Astrocyte of the spinal cord (primary cell): ENCODE data around the gene CHAF1A.
A peak's percentile ranks its signal among the peaks of the same experiment; 100 is the strongest.

Source experiments
- DNase-seq: peaks from one replicate; pipeline ENCODE4 v3.0.0; 2011; ENCODE audit warnings: low read depth, low spot score
- H3K4me3 ChIP-seq: 2 replicates; pipeline ENCODE4 v1.5.1; 2011; ENCODE audit warnings: low read depth, mild to moderate bottlenecking, low read length, moderate library complexity
- in situ Hi-C: cut with HindIII; loops from 2 replicates; pipeline ENCODE4 v1.10.0; 2017; ENCODE audit warnings: low sequenced_read_pairs
- TF ChIP-seq, protein P1 (sequence below): IDR thresholded peaks from 2 replicates; pipeline ENCODE4 v1.5.1; 2012; ENCODE audit warnings: low read depth, mild to moderate bottlenecking, low read length, inconsistent platforms

CHAF1A gene

DNA sequence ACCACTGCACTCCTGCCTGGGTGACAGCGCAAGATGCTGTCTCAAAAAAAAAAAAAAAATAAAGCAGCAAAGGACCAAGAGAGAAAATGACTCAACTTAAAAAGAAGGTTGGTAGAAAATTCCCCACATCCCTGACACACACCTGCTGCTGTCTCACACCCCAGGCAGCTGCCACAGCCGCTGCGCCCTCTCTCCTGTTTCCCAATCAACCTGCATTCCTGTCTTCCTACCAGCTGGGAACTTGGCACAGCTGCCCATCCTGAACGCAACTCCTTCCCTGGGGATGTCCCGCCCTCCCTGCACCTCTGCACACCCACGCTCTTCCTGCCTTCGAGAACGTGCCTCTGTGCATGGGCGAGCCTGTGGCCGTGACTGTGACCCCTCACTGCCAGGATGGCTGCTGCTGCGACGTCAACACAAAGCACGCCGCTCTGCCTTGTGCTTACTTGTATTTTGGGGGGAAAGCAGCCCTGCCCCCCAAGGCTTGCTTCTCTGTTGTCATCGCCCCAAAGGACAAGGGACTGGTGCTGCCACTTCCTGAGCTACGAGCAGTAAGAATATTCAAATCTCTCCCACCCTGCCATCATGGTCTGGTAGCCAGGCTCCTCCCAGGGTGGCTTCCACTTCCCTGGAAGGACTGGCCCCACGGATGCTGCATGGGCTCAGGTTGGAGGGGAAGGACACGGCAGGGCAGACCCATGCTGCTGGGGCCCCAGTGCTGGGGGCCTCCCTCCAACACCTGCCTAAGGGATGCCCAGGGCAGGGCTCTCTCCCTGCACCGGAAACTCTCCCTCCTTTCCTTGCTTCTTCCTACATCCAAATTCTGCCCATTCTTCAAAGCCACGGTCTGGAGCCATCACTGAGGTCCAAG is 22.8 kb upstream of the CHAF1A start:
- TF ChIP-seq, protein P1, sequence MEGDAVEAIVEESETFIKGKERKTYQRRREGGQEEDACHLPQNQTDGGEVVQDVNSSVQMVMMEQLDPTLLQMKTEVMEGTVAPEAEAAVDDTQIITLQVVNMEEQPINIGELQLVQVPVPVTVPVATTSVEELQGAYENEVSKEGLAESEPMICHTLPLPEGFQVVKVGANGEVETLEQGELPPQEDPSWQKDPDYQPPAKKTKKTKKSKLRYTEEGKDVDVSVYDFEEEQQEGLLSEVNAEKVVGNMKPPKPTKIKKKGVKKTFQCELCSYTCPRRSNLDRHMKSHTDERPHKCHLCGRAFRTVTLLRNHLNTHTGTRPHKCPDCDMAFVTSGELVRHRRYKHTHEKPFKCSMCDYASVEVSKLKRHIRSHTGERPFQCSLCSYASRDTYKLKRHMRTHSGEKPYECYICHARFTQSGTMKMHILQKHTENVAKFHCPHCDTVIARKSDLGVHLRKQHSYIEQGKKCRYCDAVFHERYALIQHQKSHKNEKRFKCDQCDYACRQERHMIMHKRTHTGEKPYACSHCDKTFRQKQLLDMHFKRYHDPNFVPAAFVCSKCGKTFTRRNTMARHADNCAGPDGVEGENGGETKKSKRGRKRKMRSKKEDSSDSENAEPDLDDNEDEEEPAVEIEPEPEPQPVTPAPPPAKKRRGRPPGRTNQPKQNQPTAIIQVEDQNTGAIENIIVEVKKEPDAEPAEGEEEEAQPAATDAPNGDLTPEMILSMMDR, result no peak
- in situ Hi-C loops, result no loop called here
- DNase-seq, result peak; percentile 33
- no peak overlapping the region for H3K4me3 ChIP-seq

DNA sequence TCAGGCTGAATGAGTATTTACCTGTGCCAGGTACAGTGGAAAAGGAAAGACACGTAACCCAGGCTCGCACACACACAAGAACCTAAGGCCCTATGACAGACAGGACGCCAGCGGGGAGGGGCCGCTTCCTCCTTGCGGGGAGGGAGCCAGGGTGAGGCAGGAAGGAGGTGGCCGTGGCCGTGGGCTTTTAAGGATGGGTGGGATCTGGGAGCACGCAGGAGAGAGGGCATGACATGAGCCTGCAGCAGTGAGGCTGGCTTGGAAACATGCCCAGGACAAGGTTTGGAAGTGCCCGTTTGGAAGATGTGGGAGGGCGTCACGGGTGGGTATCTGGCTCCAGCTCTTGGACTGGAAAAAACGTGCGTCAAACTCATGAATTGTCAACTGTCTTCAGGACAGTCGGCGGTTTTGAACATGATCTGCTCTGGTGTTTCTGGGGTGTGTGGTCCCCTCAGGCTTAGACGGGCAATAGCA is 22.1 kb upstream of the CHAF1A start:
- H3K4me3 ChIP-seq, result no peak overlapping the region
- TF ChIP-seq, protein P1, result no peak

DNA sequence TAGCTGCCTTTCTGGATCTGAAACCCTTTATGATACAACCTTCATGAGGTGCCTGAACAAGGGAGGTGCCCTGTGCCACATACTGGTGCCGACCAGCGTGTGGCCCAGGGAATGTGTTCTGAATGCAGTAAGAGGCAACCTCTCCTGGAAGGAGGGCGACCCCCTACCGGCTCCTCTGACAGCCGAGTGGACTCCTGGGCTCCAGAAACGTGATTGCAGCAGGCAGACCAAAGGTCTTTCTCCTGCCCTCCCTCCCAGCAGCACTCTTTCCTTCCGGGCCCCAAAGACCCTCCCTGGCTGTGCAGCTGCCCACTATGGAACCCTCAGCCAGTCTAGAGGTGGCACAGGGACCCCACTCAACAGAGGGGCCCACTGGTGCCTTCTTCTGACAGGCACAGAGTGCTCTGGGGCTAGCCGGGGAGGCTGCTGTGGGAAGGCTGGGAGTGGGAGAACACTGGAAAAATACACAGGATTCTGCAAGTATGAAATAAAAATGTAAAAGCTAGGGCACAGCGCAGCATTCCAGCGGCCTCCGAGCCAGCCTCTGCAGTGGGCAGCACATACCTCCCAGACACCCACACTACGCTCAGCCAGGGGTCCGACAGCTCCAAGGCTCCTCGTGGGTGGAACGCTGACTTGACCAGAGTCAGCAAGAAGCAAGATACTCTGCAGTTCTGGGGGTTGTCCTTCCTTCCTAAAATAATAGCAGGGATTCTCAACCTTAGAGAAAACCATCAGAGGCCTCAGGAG is 17.0 kb upstream of the CHAF1A start:
- TF ChIP-seq, protein P1, result no peak
- in situ Hi-C loops, result no loop called here
- no peak overlapping the region for H3K4me3 ChIP-seq
- no peak for DNase-seq

More for the DNA sequence above, 22.1 kb upstream of the CHAF1A start:
- no peak for DNase-seq
- in situ Hi-C loops, result no loop called here

DNA sequence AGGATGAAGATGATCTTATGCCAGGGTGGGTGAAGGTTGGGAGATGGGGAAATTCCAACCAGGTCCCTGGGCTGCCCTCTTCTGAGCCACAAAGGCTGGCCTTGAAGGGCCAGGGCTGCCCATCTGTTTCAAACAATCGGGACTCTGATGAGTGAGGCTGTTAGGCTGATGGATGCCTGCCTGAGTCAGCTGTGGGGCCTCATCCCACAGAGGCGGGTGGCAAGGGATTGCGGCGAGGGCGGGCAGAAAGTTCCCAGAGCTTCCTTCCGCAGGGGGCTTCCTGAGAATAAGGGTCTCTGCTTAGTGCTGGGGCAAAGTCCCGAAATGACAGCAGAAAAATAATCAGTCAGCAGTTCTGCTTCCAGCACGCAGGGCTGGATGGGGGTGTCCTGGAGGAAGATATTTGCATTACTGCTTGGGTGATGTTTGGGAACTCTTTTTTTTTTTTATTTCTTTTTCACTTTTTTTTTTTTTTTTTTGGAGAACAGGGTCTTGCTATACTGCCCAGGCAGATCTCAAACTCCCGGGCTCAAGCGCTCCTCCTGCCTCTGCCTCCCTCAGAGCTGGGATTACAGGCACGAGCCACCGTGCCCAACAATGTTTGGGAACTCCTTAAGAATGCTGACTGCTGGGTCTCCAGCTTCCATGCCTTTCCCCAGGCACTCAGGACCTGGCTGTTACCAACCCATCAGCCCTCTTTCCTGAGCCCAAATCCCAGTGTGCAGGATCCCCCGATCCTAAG is 16.2 kb upstream of the CHAF1A start:
- peak; percentile 43 for DNase-seq
- H3K4me3 ChIP-seq, result no peak overlapping the region
- TF ChIP-seq, protein P1, result peak; percentile 38
- in situ Hi-C loops, result no loop called here

DNA sequence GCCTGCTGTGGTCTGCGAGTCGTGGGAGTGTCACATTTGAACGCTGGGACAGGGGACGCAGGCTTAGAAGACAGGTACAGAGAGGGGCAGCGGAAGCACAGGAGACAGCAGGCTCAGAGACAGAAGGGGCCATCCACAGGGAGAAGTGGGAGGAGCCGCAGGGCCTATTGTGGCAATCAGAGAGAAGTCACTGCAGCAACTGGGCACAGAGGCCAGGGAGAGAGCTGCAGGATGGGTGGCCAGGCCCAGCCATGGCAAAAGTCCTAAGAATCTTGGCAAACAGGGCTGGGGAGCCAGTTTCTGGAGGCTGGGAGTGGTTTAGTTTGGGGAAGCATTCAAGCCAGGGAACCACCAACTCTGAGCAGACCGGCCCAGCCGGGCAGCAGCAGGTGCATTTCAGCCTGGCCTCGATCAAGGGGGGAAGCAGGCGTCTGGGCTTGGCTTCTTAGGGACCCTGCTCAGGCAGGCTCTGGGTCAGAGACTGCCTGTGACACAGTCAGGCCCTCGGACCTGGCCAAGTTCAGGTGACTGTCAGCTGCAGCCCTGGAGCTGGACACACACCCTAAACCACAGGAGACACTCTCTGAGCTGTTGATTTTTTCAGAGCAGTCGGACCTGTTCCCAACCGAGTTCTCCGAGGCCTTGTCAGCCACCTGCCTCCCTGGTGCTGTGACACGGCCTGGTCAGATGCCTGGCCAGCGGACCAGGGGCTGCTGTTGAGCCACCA is 13.9 kb upstream of the CHAF1A start:
- in situ Hi-C loops, result no loop called here
- TF ChIP-seq, protein P1, result no peak
- no peak for DNase-seq

DNA sequence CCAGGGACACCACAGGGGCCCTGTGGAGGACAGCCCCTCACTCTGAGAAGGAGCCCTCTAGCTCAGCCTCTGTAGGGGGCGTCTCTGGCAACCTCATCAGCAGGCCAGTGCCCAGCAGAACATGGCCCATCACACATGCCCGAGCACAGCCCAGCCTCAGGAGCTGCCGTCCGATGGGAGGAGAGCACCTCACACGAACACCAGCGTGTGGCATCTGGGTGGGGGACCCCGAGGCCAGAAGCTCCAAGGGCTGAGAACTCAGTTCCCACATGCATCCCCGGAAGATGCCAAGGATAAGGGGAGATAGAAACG is 13.4 kb upstream of the CHAF1A start:
- H3K4me3 ChIP-seq, result no peak overlapping the region
- DNase-seq, result no peak
- in situ Hi-C loops, result no loop called here
- TF ChIP-seq, protein P1, result no peak

More for the DNA sequence above, 13.9 kb upstream of the CHAF1A start:
- H3K4me3 ChIP-seq, result no peak overlapping the region
